Activated CD4-positive, alpha-beta T cell treated with anti-CD3 and anti-CD28 coated beads, Interleukin-2, Interleukin-6, amounts not matched to agents 100 ng/mL and 50 ng/mL, durations not matched to agents 16 hours and 8 hours (primary cell): ENCODE measurements around the gene ELAVL4.

Source experiments
- DNase-seq: peaks from one replicate; pipeline ENCODE4 v3.0.0-alpha.2; 2020

ELAVL4 gene

DNA sequence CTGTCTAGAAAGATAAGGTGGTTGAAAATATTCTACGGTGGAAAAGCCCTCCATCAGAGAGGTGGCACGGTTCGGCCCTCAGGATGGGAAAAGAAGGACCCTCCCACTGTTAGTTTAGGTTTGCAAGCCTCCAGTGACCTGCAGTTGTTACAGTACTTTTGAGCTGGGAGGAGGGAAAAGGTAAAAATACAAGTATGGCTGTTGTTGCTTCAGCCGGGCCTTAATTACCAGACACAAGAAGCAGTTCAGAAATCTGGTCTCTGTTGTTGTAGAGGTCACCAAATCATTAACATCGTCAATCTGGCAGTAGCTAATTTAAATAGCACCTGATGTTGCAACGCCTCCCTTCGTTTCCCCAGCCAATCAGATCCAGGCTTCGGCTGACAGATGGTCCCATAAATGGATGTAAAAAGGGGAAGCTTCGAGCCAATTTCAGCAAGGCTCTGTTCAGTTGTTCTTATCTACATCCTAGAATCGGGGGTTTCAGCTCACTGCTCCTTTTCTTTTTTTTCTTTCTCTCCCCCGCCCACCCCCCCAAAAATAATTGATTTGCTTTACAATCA lies at the start of gene ELAVL4:
Gene ELAVL4 (plus strand): TSS at position 424 of the 563 bp plus-strand sequence. CDS start 270 bp downstream, outside the sequence.
- DNase-seq, result no peak

- no peak for DNase-seq
These were observed 48.4 kb upstream of the ELAVL4 start for GRCh38 chr1:50060279-50060678.

DNA sequence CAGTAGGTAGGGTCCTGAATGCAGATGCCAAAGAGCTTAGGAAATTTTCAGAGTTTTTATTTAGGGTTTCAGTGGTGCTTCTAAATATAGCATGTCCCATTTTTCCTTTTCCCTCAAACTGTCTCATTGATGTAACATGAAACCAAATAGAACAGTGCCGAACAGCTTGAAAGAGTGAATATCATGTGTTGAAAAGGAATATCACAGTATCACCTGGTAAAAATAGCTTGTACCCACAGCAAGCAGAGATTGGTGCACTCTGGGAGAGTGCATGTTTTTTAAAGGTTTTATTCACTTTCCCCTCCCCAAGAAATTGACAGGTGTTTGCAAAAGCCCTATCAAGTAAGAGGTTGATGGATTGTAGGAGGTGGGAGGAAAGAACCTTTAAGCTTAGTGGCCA lies 41.9 kb upstream of the ELAVL4 start:
- DNase-seq, result no peak

- no peak for DNase-seq
These were observed 33.8 kb upstream of the ELAVL4 start for GRCh38 chr1:50074931-50075330.

GRCh38 chr1:50077273-50077672 lies 31.4 kb upstream of the ELAVL4 start:
- DNase-seq, result no peak

DNA sequence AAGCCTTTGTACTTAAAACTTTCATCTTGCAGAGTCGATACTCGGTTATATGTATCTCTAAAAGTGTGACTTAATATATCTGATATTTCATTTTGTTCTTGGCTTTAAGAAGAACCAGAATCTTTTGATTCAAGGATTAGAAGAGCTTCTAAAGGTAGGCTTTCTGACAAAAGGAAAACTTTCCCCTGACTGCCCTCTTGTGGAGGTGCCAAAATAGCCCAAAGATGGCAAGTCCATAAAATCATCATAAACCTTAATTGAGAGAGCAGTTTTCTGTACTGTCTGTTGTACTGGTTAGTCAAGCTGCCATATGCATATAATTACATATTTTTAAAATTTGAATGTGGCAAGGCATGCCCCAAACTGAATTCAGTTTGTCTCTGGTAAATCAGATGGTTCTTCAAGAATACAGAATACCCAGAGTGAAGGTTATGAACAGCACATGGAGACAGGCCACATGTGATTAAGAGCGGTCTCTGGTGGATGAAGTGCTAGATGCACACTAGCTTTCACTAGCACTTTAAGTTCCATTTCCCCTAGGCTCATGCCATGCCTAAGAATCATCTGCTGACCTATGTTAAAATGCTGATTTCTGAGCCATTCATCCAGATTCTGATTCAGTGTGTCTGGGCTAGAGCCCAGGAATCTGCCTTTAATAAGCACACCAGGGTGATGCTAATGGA lies 27.7 kb upstream of the ELAVL4 start:
- no peak for DNase-seq

GRCh38 chr1:50084389-50084788 lies 24.3 kb upstream of the ELAVL4 start:
- no peak for DNase-seq

- DNase-seq, result no peak
These were observed 17.7 kb upstream of the ELAVL4 start for GRCh38 chr1:50091068-50091467.

DNA sequence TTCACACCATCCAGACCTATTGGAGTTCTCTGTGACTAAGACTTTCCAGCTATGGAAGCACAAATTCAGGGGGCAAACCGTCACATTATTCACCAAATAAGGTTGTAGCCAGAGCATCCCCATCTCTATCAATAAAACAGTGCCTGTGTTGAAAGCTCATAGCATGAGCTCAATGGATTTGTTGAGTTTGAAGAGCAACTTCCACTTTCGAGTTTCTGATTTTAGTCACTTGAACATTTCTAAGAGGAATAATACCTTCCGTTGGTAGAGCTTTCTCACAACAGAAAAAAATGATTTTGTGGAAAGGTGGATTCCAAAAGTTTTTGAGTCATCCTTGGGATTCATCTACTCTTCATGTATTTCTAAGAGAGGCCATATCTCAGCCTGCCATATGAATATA lies 13.0 kb upstream of the ELAVL4 start:
- DNase-seq, result no peak

DNA sequence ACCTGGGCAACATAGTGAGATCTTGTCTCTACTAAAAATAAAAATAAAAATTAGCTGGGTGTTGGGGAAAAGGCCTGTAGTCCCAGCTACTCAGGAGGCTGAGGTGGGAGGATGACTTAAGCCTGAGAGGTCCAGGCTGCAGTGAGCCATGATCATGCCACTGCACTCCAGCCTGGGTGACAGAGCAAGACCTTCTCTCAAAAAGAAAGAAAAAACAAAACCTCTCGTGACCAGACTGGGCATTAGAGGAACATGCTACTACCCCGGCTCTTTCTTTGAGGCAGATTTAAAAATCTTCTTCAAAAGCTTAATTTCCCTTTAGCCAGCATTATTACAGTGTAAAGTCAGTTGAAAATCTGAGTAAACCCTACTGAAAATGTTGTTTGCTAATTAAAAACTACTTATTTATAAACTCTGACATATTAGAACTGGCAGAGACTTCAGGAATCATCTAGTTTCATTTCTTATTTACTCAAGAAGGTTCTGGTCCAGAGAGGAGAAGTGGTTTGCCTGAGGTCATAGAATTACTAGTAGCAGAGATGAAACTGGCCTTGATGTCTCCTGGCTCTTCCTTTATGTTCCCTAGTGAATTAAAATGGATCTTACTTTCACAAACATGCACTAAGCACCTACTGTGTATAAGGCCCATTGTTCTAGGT lies 11.6 kb upstream of the ELAVL4 start:
- DNase-seq, result no peak

- DNase-seq, result no peak
These were observed 10.9 kb upstream of the ELAVL4 start for GRCh38 chr1:50097791-50098190.

DNA sequence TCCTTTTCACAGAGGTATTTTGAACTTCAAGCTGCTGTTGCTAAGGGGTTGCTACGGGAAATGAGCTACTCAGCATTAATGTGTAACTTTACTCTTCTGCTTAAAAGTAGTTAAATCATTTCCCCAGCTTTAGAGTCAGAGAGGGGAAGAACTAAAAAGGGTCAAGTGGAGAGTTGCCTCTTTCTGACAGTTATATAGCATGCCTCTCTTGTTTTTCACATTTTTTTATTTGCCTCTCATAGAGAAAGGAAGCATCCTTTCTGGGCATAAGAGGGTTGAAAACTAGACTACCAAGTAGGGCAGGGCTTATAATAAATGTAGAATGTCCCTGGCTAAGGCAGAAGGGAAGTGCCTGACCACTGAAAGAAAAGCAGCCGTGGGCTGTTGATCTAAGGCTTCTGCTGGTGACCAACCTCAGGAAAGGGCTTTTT lies 10.1 kb upstream of the ELAVL4 start:
- DNase-seq, result no peak

DNA sequence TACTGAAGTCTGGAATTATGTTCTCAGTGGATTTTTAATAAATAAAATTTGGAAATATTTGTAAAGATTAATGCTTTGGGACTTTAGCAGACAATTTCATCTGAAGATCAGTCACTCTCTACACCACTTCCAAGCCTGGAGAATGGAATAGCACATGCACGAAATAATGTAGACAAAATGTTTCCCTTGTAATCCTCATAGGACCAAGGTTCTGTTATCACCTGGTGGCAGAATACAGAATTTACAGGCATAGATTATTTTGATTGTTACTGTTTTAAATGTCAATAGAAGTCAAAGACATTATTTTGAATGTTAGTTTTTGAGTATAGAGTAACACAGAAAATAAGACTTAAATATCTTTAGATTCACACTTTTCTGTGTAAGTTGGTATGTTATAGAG lies 9.1 kb upstream of the ELAVL4 start:
- DNase-seq, result no peak

DNA sequence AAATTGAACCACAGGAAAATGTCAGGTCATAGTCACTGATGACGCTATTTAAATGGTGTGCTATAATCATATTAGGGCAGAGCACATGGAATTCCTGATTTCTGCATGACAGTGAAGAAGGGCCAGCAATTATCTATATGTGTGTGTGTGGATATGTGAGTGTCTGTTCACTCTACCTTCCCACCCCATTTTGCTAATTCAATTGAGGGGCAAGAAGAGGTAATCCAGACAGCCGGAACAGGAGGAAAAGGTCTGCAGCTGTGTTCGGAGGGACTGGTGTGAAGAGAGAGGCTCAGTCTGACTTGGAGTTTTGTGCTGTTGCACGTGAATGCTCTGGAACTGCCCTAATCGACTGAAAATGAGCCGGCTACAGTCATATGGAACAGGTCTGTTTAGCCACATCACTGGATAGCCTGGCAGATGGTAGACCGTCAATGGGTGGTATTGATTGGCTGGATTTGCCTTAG lies 5.1 kb upstream of the ELAVL4 start:
- no peak for DNase-seq

GRCh38 chr1:50105433-50105832 lies 3.3 kb upstream of the ELAVL4 start:
- no peak for DNase-seq

DNA sequence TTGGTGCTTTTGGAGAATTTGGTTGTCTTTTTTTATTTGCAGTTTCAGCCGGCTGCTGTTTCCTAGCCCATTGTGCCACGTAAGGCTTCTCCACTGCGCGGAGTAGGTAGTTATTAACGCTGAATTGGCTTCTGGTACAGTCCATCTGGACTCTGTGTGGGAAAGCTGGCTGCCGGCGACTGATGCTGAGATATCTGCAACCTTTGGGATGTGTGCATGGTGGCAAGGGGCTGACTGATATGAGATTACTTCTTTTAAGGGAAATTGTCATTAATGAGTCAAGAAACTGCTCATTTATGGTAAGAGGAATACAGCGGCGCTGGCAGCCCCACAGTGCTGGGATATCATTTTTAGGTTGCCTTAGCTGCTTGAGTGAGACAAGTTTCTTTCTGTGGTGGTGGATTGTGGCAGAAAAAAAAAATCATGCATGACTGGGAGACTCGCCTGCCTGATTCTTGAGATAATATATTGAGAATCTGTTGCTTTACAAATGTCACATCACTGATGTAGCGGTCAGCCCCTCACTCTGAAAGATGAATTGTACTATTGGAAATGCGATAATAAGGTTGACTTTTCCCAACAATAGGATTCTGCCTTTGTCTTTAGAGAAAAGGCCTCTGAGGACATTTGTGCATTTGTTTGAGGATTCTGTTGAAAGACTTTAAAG lies 2.5 kb upstream of the ELAVL4 start:
- no peak for DNase-seq

DNA sequence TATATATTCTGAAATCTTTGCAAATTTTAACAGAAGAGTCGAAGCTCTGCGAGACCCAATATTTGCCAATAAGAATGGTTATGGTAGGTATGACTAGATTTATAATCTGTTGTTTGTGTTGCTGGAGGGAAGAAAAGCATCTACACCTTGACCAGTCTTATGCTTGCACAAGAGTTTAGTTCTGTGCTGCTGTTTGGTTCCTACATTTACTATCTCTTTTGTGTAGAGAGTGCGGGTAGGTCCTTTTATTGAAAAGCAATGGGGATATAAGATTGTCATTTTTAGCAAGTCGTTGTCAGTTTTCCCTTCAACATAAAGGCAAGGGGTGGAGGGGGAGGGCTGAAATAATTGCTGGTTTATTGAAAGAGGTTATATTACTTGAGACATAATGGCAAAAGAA lies 396 bp downstream of the ELAVL4 start:
- no peak for DNase-seq

GRCh38 chr1:50109647-50110075 lies 941 bp downstream of the ELAVL4 start:
- DNase-seq, result no peak

DNA sequence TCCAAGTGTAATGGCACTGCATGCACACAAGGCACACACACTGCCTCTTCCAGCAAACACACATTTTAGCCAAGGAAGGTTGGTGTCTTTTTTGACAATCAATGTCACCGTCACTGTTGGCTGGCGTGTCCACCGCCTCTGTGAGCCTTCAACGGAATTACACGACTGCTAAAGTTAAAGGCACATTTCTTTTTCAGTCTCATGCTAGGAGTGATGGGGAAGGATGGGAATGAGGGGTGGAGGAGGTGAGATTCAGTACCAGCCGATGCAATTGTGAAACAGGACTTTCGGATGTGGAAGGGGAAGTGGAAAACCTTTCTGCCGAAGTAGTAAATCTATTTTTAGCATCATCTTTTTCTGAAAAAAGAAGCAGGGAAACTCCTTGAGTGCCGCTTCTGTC lies 1.4 kb downstream of the ELAVL4 start:
- no peak for DNase-seq

- DNase-seq, result no peak
These were observed 1.9 kb downstream of the ELAVL4 start for GRCh38 chr1:50110656-50111055.

- DNase-seq, result no peak
These were observed 2.8 kb downstream of the ELAVL4 start for GRCh38 chr1:50111503-50111902.

DNA sequence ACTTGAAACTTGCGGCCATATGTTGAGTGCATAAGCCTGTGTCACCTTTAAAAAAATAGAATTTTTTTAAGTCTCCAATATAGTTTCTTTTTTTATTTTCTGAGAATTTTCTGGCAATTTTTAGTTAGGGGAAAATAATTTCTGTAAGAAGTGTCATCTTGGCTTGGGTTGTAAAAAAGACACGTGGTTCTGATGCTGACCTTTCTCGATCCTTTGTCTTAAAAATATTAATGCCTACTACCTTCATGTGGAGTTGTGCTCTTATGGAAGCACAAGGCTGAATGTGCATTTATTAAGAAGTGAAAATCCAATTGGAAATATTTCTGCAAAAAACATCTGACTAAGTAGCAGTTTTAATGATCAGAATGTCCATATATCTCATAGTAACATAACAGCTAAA lies 3.5 kb downstream of the ELAVL4 start:
- DNase-seq, result no peak

DNA sequence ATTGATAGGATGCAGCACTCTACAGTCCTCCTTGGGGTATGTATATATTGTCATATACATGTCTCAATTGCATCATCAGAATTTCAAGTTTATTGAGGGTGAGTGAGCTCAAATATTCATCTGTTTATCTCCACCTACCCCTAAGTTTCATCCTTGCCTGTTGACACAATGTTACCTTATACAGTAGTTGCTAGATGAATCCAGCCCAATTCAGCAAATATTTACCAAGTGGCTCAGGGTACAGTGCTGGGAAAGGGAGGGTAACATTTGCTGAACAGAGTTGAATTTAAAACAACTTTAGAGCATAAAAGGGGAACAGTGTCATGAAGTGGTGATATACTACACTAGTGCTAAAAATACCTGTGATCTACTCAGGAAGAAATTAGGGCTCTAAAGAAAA lies 14.4 kb downstream of the ELAVL4 start:
- DNase-seq, result no peak
